Stimulated activated CD8-positive, alpha-beta memory T cell treated with anti-CD3 and anti-CD28 coated beads, Interleukin-12 subunit alpha, Interleukin-12 subunit beta, amount 100 ng/mL, for 24 hours (primary cell): Measurements from ENCODE around the gene BMF.
"Not testable (repeated sequence)": the region's sequence is repeated elsewhere in the genome, so short reads cannot be mapped to it uniquely, and the experiment has no call there.

Experiments used
- DNase-seq: peaks from one replicate; pipeline ENCODE4 v3.0.0-alpha.2; 2020; ENCODE audit errors: extremely low read depth

The BMF gene

GRCh38 chr15:40087991-40088928 lies 20.4 kb downstream of the BMF start:
- no peak for DNase-seq

- no peak for DNase-seq
These were observed 21.4 kb downstream of the BMF start for GRCh38 chr15:40087068-40087810.

- DNase-seq, result no peak
These were observed 23.4 kb downstream of the BMF start for GRCh38 chr15:40085266-40085665.

- no peak for DNase-seq
These were observed 24.0 kb downstream of the BMF start for GRCh38 chr15:40084650-40085049.

- DNase-seq, result no peak
These were observed 26.3 kb downstream of the BMF start for GRCh38 chr15:40082195-40082883.

GRCh38 chr15:40081691-40082194 lies 26.9 kb downstream of the BMF start:
- no peak for DNase-seq

- DNase-seq, result no peak
These were observed 27.8 kb downstream of the BMF start for GRCh38 chr15:40080847-40081246.

GRCh38 chr15:40080104-40080503 lies 28.6 kb downstream of the BMF start:
- no peak for DNase-seq

- DNase-seq, result no peak
These were observed 29.2 kb downstream of the BMF start for GRCh38 chr15:40079456-40079855.

- DNase-seq, result no peak
These were observed 33.2 kb downstream of the BMF start for GRCh38 chr15:40075298-40076044.

GRCh38 chr15:40074656-40075055 lies 34.0 kb downstream of the BMF start:
- not testable (repeated sequence) for DNase-seq

- DNase-seq, result not testable (repeated sequence)
These were observed 34.8 kb downstream of the BMF start for GRCh38 chr15:40073716-40074490.

- DNase-seq, result no peak
These were observed 36.3 kb downstream of the BMF start for GRCh38 chr15:40072216-40072990.

- DNase-seq, result no peak
These were observed 38.0 kb downstream of the BMF start for GRCh38 chr15:40070608-40071218.

- DNase-seq, result no peak
These were observed 38.5 kb downstream of the BMF start for GRCh38 chr15:40070166-40070557.

GRCh38 chr15:40069178-40070165 lies 39.2 kb downstream of the BMF start:
- no peak for DNase-seq

GRCh38 chr15:40067921-40068624 lies 40.6 kb downstream of the BMF start:
- no peak for DNase-seq
